NCI-H526 treated with DMSO at 0.1 percent for 48 hours (cell line): ENCODE data around the gene CMTM7.

ENCODE experiments used
- DNase-seq: peaks from one replicate; lab custom pipeline; 2025; lab: John Stamatoyannopoulos, UW

The CMTM7 gene

DNA sequence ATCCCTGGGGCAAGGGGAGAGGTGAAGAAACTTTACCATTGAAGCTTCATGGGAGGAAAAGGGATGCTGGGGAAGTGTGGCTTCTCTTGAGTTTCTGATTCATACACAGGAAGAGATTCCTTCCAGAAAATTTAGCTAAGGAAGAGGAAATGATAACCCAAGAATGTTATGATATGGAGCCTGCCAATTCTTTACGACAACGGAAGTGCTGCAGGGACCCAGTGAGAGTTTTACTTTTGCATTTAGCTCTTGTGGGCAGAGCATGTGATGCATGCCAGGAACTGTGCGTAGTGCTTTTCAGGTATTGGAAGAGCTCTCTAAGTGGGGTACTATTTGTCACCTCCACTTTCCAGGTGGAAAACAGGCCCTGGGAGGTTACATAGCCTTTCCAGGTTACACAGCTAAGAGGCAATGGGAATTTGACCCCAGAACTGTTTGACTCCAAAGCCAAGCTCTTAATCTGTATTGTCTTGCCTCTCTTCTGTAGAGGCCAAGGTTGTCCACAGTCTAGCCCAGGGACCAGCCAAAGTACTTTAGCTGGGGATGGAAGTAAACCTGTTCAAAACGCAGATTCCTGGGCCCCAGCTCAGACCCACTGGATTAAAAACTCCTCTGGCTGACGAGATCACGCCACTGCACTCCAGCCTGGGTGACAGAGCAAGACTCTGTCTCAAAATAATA, 23.0 kb downstream of the CMTM7 start:
- DNase-seq: no peak

DNA sequence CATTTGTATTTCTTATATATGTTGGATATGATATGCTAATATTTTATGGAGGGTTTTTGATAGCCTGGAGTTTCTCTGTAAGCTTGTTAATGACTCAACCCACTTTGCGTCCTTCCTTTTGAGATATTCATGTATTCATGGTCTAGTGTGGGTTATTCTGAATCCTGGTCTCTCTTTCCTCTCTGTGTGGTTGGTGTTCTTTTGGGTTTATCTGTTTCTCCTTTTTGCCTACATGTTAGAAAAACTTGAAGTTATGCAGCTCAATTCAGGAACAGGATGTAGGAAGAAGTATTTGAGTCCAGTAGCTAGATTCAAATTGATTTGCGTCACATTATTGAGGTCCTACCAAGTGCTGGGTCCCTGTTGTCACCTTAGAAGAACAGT, 28.1 kb downstream of the CMTM7 start:
- DNase-seq: no peak

DNA sequence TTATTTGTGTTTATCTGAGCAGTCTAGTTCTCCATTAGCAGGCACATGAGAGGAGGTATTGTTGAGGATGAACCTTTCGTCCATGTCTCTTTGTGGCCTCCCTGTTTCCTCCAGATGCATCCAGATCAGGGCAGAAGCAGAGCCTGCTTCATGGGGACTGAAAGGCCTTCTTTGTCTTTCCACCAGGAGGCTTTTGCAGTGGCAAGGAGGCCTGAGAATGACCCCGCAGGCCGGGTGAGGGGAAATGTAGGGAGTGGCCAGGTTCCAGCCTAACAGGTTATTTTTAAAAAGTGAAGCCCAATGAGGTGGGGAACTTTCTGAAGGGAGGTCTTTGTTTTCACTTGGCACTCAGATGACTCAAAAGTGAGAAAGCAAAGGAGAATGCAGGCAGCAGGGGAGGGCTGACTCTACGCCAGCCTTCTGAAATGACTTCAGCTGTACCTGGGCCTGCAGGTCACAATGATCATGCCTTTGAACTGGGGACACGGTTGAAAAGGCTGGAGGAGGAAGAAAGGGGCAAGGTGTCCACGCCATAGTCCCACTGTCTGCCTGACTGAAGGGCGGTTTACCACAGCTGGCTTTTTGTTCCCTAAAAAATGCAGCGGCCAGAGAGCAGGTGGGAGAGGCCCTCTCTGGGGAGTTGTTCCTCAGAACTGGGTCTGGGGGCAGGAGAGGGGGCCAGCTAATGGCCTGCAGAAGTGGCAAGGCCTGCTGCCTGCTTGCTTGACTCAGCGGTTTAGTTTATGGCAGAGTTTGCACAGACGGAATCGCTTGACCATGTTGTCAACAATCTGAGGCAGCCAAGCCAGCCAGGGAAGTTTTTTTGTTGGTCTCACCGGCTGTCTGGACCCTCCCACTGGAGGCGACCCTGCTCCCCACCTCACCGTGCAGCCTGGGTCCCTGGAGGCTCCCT, 28.7 kb downstream of the CMTM7 start:
- DNase-seq: no peak

GRCh38 chr3:32421185-32421584, 29.5 kb downstream of the CMTM7 start:
- no peak for DNase-seq

GRCh38 chr3:32421991-32422859, 30.6 kb downstream of the CMTM7 start:
- no peak for DNase-seq

DNA sequence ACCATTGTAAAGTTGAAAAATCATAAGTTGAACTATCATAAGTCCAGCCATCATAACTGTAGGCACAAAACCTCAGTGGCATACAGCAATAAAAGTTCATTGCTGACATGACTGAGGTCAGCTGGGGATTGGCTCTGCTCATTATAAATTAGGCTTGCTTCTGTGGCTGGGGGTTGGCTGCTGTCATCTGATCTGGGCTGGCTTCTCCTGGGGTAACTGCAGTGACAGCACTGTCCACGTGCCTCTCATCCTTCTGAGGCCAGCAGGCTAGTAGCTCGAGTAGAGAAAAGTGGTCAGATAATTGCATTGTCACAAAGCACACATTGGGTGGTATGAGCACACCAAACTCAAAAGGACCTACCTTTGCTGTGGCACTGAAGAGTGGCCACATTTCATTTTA, 31.3 kb downstream of the CMTM7 start:
- no peak for DNase-seq

- DNase-seq: no peak
Observed at GRCh38 chr3:32423534-32423933, 31.9 kb downstream of the CMTM7 start.

- no peak for DNase-seq
Observed at GRCh38 chr3:32423956-32424557, 32.4 kb downstream of the CMTM7 start.

DNA sequence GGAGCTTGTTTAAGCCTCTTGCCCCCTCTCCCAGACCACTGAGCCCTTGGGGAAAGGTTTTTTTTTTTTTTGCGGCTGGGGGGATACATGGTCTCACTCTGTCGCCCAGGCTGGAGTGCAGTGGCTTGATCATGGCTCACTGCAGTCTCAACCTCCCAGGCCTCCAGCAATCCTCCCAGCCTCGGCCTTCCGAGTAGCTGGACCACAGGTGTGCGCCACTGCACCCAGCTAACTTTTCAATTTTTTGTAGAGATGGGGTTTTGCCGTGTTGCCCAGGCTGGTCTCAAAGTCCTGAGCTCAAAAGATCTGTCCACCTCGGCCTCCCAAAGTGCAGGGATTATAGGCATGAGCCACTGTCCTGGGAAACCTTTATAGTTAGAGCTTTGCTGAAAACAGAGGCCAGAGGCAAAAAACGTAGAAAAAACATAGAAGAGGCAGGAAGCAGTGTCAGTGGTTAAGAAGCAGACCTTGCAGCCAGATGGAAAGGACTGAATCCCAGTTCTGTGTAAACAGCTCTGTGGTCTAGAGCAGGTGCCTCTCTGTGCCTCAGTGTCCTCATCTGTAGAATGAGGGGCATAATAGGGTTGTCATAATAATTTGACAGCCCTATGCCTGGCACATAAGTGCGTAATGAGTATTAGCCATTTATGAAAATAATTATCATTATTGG, 33.1 kb downstream of the CMTM7 start:
- DNase-seq: no peak

DNA sequence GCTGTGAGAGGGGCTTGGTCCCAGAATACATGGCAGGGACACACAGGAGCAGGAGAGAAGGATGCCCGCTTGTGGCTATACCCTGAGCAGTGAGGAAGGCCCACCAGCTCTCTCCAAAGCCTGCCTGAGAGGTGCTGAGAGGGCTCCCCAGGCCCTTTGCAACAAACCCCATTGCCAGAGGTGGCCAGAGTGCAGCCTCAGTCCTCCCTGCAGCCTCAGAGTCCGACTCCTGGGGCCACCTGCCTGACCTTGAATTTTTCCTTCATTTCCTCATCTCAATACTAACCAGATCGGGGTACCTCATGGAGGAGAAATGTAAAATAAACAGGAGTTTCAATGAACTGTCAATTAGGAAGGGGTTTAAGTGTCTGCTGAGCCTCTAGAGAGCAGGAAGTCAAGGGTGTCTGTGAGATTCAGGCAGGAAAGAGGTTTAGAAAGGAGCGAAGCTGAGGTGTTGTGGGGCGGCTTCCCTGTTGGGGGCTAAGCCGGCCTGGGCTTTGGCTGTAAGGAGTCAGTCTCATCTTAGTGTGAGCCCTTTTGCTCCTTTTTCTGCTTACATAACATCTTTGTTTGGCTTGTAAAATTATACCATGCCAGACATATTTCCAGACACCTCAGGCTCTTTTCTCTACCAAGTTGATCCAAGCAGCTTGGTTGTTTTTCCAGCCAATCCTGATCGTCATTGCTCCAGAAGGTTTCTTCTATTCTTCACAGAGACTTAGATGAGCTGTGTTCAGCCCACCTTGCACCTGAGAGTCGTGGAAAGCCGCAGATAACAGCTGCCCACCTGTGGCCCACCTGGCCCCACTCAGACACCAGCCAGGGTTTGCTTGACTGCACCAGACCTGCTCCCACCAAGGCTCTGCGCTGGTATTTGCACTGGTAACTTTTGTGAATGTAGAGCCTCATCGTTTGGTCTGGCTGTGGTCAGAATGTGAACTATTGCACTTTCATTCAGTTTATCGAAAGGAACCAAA, 36.7 kb downstream of the CMTM7 start:
- DNase-seq: no peak

- DNase-seq: no peak
Observed at GRCh38 chr3:32430900-32431299, 39.2 kb downstream of the CMTM7 start.

DNA sequence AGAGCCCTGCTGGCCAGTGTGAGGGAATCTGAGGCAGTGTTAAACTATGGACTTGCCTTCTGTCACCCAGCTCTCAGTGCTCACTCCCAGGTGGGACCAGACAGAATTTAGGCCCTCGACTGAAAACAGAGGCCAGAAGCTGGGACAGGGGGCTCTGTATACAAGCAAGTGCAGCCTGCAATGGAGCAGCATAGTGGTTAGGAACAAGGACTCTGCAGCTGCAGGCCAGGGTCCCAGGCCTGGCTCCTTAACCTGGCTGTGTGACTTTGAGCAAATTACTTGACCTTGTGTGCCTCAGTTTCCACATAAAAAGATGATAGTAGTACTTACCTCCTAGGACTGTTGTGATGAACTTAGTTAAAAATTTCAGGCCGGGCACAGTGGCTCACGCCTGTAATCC, 39.8 kb downstream of the CMTM7 start:
- DNase-seq: no peak

- DNase-seq: no peak
Observed at GRCh38 chr3:32432045-32432710, 40.5 kb downstream of the CMTM7 start.

DNA sequence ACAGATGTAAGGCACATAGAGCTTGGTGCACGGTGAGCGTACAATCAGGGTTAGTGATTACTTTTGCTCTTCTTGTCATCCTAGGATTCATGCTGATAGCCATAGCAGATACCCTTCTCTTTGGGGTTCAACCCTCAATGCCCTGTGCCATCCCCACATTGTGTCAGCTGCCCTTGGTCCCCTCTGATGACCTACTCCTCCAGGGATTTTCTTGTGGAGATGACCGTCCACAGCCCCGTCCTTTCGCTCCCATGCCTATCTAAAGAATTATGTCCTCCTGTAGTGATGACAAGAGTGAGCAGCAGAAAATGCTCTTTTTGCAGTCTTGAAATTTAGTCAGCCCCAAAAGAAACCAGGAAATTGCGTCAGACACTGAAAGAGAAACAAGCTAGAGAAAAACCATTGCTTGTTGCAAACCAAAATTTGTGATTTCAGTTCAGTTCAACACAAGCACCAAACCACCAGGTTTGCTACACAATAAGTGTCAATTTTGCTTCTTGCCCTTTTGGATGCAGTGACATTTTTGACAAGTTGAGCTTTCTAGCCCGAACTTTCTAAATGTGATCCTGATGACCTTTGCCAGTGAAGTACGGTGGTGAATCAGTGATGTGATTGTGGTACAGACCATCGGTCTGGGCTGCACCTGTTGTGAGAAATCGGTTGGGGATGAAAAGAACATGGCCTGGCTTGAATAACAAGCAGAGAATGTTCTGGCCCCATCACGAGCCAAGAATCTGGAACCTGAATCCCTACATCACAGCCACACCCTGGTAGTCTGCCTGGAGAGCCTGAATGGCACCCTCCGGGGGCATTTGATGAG, 41.3 kb downstream of the CMTM7 start:
- DNase-seq: no peak

GRCh38 chr3:32434206-32434605, 42.6 kb downstream of the CMTM7 start:
- DNase-seq: no peak

- DNase-seq: no peak
Observed at GRCh38 chr3:32435911-32436815, 44.5 kb downstream of the CMTM7 start.

- DNase-seq: no peak
Observed at GRCh38 chr3:32436816-32437189, 45.1 kb downstream of the CMTM7 start.

DNA sequence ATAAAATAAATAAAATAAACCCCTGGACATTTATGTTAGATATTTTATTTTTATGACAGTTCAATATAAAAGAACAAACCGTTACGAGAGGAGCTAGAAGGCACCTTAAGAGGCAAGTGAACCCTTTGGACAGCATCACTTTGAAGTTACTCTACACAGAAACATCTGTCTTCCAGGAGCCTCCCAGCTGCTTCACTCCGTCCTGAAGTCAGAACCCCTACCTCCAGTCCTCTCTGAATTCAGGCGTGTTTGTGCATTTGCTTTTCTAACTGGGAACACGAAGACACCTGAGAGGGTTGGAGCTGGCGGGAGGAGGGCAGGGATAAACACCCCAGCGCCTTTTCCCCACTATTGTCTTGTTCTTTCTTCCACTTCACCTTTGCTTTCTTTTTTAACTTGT, 46.2 kb downstream of the CMTM7 start:
- no peak for DNase-seq
